ENCODE data around the gene SLC22A23. TPM values are rescaled to one million over a fixed set of nuclear protein-coding genes. Genes with fewer than 3 reads are reported as not detected.

SLC22A23 gene
- total and polyA plus RNA-seq, 2 experiments from 2014 or later: 15.7 to 24.9 TPM

DNA sequence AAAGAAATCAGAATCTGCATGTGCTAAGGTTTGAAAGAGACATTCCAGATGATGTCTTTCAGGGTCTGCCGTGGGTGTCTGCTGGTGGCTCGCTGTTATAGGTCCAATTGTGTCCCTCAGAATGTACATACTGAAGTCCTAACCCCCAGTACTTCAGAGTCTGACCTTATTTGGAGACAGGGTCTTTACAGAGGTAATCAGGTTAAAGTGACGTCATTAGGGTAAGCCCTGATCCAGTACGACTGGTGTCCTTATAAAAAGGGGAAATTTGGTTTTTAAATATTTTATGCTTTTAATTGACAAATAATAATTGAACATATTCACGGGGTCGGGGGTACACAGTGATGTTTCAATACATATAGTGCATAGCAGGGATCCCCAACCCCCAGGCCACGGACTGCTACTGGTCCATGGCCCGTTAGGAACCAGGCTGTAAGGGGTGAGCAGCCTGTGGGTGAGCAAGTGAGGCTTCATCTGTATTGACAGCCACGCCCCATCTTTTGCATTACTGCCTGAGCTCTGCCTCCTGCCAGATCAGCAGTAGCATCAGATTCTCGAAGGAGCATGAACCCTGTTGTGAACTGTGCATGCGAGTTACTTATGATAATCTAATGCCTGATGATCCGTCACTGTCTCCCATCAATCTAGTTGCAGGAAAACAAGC is 33.2 kb upstream of the SLC22A23 start:
- Histone ChIP-seq H3K27me3 (no peaks in the 10 kb centered on the region), H3K9me3 (ENCODE audit: low read depth) (no peaks in the 10 kb centered on the region), H3K4me1 (ENCODE audit: low read depth) (peaks cover 8% of the 10 kb centered on the region), H3K4me3 (no peak overlapping the region), H3K36me3 (no peaks in the 10 kb centered on the region), H3K27ac (no peak overlapping the region)
- TF ChIP-seq CTCF (IDR thresholded peaks at IDR 0.05; ENCODE audit: low read depth, low read length): no peak
- no peak for DNase-seq (ENCODE audit: low read depth in 1 of 2, low spot score in 1 of 2)

GRCh38 chr6:3489027-3489757 is 32.3 kb upstream of the SLC22A23 start:
- TF ChIP-seq CTCF (IDR thresholded peaks at IDR 0.05; ENCODE audit: low read depth, low read length): no peak
- H3K36me3 ChIP-seq: no peaks in the 10 kb centered on the region
- DNase-seq (ENCODE audit: low read depth in 1 of 2, low spot score in 1 of 2): peak in 1 of 2 donors; percentile 54
- H3K9me3 ChIP-seq (ENCODE audit: low read depth): no peaks in the 10 kb centered on the region
- peaks cover 8% of the 10 kb centered on the region for H3K4me1 ChIP-seq (ENCODE audit: low read depth)
- no peak overlapping the region for H3K27ac ChIP-seq
- no peak overlapping the region for H3K4me3 ChIP-seq
- no peaks in the 10 kb centered on the region for H3K27me3 ChIP-seq

GRCh38 chr6:3484946-3485345 is 28.1 kb upstream of the SLC22A23 start:
- DNase-seq (ENCODE audit: low read depth in 1 of 2, low spot score in 1 of 2): no peak
- no peak for TF ChIP-seq CTCF (IDR thresholded peaks at IDR 0.05; ENCODE audit: low read depth, low read length)
- peaks cover 8% of the 10 kb centered on the region for H3K4me1 ChIP-seq (ENCODE audit: low read depth)

GRCh38 chr6:3484192-3484591 is 27.3 kb upstream of the SLC22A23 start:
- Histone ChIP-seq H3K27me3 (no peaks in the 10 kb centered on the region), H3K9me3 (ENCODE audit: low read depth) (no peaks in the 10 kb centered on the region), H3K4me1 (ENCODE audit: low read depth) (peaks cover 8% of the 10 kb centered on the region), H3K4me3 (no peak overlapping the region), H3K36me3 (no peaks in the 10 kb centered on the region), H3K27ac (no peak overlapping the region)
- peak in 1 of 2 donors; percentile 75 for DNase-seq (ENCODE audit: low read depth in 1 of 2, low spot score in 1 of 2)
- TF ChIP-seq CTCF (IDR thresholded peaks at IDR 0.05; ENCODE audit: low read depth, low read length): no peak

More at GRCh38 chr6:3484946-3485345, 28.1 kb upstream of the SLC22A23 start:
- no peaks in the 10 kb centered on the region for H3K27me3 ChIP-seq
- H3K27ac ChIP-seq: no peak overlapping the region
- H3K4me3 ChIP-seq: no peak overlapping the region
- no peaks in the 10 kb centered on the region for H3K9me3 ChIP-seq (ENCODE audit: low read depth)
- no peaks in the 10 kb centered on the region for H3K36me3 ChIP-seq

GRCh38 chr6:3483675-3484074 is 26.8 kb upstream of the SLC22A23 start:
- DNase-seq (ENCODE audit: low read depth in 1 of 2, low spot score in 1 of 2): no peak
- H3K4me1 ChIP-seq (ENCODE audit: low read depth): peaks cover 13% of the 10 kb centered on the region
- H3K9me3 ChIP-seq (ENCODE audit: low read depth): no peaks in the 10 kb centered on the region
- H3K4me3 ChIP-seq: no peak overlapping the region
- no peak overlapping the region for H3K27ac ChIP-seq
- H3K36me3 ChIP-seq: no peaks in the 10 kb centered on the region
- no peak for TF ChIP-seq CTCF (IDR thresholded peaks at IDR 0.05; ENCODE audit: low read depth, low read length)
- no peaks in the 10 kb centered on the region for H3K27me3 ChIP-seq

All from cardiac muscle cell (in vitro differentiated cells and primary cell).